Forelimb muscle (tissue), 1 donor: ENCODE measurements around the gene TMEM51. TPM values are rescaled to one million over a fixed set of nuclear protein-coding genes. Genes with fewer than 3 reads are reported as not detected.

Source experiments
- DNase-seq: peaks from one replicate; pipeline ENCODE4 v3.0.0-alpha.2; 2013; ENCODE audit warnings: low read depth
- polyA plus RNA-seq: library from polyadenylated mRNA; unstranded; fragments of 120-200 nt; gene quantifications from one replicate; pipeline ENCODE4 v1.2.1, GENCODE V29; 2013; ENCODE audit not compliant: insufficient read length

TMEM51 gene
- polyA plus RNA-seq, 1 donor = 9.9 TPM

DNA sequence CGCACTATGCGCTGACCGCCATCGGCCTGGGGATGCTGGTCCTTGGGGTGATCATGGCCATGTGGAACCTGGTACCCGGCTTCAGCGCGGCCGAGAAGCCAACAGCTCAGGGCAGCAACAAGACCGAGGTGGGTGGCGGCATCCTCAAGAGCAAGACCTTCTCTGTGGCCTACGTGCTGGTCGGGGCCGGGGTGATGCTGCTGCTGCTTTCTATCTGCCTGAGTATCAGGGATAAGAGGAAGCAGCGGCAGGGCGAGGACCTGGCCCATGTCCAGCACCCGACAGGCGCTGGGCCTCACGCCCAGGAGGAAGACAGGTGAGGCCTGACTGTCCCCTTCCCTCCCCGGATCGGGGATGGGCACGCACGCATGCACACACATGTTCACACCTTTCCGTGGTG lies 61.6 kb downstream of the TMEM51 start:
- DNase-seq = no peak

DNA sequence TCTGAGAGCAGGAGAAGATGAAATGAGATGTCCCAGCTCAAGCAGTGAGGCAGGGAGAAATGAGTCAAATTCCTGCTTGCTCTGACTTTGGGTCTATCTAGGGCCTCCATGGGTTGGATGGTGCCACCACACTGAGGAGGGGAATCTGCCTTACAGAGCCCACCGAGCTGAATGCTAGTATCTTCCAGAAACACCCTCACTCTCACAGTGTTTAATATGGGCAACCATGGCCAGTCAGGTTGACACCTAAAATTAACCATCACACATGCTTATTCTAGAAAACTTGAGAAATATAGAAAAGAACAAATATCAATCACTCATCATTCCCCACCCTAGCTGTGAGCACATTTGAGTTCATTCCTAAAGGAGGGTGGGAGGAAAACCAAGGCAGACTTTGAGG lies 64.1 kb downstream of the TMEM51 start:
- no peak for DNase-seq

DNA sequence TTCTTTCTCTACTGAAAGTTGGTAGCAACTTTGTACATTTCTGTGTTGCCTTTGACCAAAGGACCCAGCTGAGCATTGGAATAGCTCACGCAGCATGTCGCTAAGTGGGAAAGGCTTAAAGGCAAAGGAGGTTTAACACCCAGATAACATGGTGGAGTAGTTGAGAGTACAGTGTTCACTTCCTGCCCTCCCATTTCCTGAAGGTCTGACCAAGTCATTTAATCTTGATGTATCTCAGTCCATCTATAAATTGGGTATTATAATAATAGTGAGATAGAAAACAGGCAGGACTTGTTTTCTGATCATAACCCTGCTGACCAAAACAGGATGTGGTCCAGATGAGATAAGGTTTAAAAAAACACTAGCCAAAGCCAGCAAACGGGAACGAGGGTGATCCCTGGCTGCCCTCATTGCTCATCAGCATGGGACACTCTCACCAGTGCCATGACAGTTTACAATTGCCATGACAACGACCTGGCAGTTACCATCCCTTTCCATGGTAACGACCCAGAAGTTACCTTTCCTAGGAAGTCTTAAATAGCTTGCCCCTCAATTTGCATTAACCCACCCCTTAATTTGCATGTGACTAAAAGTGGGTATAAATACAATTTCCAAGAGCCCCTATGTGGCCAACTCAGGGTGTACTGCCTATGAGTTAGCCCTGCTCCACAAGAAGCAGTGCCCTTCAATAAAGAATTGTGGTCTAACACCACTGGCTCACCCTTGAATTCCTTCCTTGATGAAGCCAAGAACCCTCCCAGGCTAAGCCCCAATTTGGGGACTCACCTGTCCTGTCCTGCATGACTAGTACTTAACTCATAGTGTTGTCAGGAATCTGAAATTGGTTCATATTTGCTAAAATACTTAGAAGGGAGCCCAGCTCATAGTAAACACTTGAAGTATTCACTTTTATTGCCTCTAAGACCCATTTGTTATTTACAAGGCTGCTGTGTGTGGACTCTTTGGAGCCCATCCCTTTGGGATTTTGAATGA lies 65.0 kb downstream of the TMEM51 start:
- no peak for DNase-seq

DNA sequence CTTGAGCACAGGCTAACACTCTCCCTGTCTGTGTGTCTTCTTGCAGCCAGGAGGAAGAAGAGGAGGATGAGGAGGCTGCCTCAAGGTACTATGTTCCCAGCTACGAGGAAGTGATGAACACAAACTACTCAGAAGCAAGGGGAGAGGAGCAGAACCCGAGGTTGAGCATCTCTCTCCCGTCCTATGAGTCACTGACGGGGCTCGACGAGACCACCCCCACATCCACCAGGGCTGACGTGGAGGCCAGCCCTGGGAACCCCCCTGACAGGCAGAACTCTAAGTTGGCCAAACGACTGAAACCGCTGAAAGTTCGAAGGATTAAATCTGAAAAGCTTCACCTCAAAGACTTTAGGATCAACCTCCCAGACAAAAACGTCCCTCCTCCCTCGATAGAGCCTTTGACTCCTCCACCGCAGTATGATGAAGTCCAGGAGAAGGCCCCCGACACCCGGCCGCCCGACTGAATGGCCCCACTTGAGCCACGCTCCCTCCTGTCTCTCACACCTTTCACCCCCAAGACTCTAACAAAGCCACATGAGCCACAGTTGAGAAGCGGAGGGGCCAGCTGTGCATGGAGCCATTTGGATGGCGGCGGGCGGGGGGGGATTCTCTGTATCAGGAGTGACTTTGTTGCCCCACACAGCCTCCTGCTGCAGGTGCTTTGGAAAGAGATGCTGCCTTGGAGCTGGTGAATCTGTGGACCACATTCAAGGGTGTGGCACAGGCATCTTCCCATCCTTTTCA lies 65.9 kb downstream of the TMEM51 start:
- DNase-seq = no peak

DNA sequence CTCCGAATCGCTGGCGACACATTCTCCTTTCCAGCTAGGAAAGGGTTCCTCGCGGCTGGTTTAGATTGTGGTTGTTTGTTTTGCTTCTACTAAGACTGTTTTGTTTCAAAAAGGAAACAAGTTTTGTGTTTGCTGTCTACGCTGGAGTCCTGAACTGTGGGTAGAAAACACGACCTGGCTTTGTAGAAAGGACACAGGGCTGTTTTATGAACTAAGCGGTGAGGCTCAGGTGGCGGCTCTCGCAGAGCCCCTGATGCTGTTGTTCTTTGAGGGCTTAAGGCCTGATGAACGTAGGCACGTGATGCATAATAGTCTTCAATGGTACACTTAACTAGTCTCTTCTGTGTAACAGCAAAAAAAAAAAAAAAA lies 66.5 kb downstream of the TMEM51 start:
- no peak for DNase-seq

DNA sequence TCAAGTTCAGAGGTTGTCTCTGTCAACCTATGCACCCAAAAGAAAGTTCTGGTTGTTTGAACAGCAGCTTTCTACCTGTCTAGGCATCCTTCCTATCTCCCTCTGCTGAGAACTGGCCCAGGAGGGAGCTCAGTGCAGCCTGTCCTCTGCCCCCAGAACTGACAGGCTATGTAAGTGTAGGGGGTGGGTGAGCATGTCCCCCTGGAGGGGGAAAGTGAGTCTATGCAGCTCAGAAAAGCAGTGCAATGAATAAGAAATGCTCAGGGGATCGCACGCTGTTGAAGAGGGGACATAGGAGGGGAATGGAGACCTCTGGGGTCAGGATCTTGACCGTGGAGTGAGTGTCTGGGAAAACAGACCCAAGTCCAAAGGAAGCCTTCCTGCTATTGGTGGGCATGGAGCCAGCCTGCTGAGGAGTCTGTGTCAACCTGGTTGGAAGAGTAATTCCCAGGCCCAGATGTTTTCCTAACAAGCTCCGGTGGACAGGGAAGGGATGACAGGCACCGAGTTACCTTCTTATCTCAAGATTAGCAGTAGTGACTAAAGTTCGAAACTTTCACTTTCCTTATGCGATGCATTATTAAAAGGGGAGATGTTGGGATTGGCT lies 67.4 kb downstream of the TMEM51 start:
- no peak for DNase-seq

DNA sequence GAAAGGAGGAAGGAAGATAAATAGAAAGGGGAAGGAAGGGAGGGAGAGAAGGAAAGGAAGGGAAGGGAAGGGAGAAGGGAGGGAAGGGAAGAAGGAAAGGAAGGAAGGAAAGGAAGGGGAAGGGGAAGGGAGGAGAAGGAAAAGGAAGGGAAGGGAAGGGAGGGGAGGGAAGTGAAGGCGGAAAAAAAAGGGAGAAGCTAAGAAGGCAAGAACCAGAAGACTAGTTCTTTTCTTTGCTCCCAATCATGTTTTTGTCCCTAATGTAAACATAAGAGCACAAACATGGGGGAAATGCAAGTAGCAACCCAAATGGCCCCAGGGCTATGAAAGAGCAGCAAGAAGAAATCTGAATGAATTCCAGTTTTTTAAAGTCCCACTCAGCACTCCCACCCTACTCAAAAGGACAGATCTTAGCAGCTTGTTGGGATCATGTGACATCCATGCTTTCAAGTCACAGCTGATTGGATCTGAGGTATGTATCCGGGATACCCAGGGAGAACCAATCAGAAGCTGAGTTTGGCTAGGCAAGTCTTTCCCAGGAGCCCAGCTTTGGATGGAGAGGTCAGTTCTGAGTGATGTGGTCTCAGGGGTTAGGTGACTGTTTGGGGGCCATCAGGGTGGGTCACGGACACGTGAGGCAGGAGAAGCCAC lies 69.2 kb downstream of the TMEM51 start:
- DNase-seq = no peak

DNA sequence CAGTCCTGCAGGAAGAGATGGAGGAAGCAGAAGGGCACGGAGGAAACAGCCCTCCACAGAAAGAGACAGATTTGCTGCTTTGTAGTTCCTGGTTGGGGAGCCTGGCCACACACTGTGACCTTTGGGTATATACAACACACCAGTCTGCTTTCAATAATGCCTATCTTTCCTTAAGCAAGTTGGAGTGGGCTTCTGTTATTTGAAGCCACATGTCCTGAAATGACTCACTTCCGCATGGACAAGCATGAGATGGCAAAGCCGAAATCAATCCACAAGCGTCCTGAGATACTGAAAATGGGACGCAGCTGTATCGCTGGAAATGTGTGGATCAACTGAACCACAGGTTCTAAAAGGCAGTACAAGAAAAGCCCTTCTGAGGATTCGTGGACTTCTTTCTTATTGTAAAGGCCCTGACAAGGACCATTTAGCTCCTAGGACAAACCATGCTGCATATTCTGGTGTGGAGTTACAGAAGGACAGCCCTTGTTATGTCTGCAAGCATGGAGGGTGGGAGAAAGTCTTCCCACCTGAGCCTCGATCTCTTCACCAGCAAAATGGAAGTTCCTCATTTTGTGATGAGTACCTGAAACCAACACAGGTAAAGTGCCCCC lies 70.8 kb downstream of the TMEM51 start:
- DNase-seq = no peak

DNA sequence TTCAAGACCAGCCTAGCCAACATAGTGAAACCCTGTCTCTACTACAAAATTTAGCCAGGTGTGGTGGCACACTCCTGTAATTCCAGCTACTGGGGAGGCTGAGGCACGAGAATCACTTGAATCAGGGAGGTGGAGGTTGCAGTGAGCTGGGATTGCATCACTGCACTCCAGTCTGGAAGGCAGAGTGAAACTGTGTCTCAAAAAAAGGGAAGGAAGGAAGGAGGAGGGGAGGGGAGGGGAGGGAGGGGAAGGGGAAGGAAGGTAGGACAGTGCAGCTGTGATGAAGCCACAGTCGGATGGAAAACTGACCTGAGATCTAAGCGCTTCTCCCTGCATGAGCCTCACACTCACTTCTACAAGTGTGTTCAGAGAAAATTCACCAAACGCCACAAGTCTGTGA lies 71.4 kb downstream of the TMEM51 start:
- no peak for DNase-seq

DNA sequence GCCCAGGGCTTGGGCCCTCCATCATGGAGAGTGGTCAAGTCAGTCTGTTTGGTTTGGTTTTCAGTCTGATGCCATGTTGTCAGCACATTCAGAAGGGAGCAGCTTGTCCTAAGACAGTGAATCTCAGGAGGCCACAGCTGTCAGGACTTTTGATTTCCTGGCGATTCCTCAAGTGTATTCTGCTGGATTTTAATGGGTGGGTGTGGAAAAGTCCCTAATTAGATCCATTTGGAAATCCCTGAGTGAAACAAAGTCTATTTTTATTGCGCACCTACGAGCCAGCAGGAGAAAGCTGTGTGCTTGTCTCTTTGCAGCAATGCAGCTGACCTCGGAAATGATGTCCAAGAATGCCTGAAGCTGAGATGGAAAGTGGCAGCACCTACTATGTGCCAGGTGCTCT lies 71.9 kb downstream of the TMEM51 start:
- no peak for DNase-seq

DNA sequence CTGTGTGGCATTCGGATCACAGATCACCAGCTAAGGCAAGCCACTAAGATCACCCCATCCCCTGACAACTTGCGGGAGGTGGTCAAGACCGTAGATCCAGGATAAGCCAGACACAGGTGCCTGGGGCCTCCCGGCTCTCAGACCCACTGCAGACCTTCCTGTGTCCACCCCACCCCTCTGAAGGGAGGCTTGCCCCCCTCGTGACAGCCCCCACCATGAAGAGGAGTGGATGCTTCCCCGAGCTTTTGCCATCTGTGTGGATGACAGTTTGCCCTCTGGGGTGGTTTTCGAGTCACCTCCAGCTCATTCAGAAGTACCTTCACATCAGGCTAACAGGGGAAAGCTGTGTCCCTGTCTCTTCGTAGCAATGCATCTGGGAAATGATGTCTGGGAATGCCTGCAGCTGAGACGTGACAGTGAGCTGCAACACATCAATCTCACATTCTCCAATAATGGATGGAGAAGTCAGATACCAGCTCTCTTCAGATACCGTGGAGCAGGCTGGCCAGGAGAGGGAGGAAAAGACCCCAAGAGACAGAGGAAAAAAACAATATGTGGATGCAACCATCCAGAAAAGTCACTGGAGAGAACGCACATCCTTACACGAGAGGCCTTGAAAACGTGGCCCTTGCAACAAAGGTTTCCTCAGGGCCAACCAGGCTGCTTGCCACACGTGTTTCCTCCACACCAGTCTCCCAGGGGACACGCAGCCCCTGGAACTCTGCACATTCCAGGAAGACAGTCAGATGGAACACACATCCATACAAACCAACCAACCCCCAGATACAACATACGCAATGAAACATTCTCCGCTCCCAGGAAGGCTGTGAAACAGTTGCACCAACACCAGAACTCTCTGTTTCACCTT lies 73.1 kb downstream of the TMEM51 start:
- DNase-seq = no peak

DNA sequence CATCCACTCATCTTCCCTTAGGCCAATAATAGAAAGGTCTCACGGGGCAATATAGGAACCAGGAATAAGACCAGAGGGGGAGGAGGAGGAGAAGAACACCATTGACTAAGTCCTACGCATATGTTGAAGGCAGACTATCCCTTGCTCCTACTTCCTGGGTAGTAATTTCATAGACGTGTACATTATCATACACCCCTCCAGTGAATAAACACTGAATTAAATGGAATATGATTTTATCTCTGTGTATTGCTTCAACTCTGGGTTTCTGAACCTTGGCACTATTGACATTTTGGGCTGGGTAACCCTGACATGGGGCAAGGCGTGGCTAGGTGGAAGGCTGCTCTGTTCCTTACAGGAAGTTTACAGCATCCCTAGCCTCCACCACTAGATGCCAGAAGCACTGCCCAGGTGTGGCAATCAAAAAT lies 76.2 kb downstream of the TMEM51 start:
- no peak for DNase-seq

DNA sequence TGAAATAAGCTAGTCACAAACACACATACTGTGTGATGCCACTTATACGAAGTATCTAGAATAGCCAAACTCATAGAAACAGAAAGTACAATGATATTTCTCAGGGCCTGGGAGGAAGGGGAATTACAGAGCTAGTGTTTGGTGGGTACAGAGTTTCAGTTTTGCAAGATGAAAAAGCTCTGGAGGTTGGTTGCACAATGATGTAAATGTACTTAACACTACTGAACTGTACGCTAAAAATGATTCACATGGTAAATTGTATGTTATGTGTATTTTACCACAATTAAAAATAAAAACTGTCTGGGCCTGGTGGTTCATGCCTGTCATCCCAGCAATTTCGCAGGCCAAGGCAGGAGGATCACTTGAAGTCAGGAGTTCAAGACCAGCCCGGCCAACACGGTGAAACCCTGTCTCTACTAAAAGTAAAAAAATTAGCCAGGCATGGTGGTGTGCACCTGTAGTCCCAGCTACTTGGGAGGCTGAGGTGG lies 78.2 kb downstream of the TMEM51 start:
- DNase-seq = no peak

DNA sequence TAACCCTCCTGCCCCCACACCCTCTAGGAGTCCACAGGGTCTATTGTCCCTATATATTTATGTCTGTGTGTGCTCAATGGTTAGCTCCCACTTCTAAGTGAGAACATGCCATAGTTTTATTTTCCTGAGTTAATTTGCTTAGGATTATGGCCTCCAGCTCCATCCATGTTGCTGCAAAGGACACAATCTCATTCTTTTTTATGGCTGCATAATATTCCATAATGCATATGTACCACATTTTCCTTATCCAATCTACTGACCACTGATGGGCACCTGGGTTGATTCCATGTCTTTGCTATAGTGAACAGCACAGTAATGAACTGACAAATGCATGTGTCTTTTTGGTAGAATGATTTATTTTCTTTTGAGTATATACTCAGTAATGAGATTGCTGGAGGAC lies 80.1 kb downstream of the TMEM51 start:
- DNase-seq = no peak

DNA sequence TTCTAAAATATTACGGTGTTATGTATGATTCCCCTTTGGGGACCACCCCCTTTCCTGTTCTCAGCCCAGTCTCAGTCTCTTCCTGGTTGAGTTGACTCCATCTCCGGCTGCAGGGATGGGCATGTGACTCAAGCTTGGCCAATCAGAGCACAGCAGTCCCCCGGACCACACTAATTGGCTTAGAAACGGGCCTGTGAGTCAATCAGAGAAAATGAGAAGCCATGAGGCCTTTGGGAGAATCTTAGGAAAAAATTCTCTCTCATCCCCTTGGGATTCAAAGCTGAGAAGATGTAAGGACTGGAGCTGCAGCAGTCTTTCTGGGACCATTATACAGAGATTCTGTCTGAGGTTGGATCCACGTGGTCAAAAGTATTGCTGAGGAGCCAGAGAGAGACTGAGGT lies 82.8 kb downstream of the TMEM51 start:
- no peak for DNase-seq

DNA sequence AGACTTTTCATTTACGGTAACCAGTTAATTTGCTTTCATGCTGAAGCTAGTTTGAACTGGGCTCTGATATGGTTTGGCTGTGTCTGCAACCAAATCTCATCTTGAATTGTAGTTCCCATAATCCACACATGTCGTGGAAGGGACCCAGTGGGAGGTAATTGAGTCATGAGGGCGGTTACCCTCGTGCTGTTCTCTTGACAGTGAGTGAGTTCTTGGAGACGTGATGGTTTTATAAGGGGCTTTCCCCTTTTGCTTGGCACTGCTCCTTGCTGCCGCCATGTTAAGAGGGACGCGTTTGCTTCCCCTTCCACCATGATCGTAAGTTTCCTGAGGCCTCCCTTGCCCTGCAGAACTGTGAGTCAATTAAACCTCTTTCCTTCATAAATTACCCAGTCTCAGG lies 83.2 kb downstream of the TMEM51 start:
- DNase-seq = no peak

DNA sequence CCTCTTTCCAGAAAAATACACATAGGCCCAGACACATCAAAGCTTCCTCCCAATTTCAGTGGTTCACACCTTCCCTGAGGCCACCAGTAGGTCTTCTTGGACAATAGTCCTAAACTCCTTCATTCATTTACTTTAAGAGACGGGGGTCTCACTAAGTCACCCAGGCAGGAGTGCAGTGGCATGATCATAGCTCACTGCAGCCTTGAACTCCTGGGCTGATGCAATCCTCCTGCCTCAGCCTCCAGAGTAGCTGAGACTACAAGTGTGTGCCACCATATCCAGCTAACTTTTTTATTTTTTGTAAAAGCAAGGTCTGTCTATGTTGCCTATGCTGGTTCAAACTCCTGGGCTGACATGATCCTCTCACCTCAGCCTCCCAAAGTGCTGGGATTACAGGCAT lies 85.2 kb downstream of the TMEM51 start:
- no peak for DNase-seq

DNA sequence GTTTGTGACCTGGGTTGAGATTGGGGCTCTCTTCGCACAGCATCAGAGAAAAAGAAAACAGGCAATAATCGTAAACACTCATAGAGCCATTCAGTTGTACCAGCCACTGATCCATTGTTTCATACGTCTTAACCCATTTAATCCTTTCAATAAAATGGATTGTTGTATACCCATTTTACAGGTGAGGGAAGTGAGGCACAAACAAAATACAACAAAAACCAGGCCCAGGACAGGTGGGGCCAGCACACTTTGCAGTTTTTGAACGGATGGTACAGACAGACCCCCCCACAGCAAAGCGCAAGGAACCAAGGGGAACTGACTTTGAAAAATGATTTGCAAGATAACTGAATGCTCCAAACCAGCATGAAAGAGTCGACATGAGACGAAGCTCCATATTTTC lies 89.2 kb downstream of the TMEM51 start:
- DNase-seq = no peak

DNA sequence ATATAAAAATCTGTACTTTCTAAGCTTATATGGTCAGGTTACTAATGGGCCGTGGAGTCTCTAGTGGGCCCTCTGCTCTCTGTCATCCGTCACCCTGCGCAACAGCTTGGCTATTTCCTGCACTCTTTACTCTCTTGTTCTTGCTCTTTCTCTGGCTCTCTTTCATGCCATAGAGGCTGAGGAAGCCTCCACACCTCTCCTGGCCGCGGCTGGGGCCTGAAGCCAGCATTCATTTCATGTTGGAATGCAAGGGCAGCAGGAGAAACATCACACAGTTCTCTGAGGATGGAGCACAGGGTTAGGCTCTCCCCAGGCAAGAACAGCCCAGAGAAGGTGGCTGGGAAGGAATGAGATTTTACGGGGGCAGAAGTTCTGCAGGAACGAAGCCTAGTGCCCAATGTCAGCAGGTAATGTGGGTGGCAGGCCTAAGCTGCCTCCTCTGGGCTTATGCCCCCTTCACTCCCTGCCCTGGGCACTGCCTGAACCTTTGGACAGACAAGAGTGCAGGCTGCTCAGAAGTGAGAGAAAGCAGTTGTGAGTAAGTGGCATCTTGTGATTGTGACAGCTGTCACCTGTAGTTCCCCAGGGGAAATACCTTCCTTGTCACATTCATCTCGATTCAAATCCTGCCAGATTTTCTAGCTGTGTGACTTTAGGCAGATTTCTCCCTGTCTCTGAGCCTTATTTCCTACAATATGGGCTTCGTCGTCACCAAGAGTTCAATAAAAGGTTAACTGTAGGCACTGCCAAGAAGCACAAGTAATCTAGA lies 89.9 kb downstream of the TMEM51 start:
- DNase-seq = no peak

DNA sequence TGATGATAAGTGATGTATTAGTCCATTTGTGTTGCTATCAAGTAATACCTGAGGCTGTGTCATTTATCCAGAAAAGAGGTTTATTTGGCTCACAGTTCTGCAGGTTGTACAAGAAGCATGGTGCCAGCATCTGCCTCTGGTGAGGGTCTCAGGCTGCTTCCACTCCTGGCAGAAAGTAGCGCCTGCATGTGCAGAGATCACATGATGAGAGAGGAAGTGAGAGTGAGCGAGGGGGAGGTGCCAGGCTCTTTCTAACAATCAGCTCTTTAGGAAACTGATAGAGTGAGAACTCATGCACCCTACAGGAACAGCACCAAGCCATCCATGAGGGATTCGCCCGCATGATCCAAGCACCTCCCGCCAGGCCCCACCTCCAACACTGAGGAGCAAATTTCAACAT lies 91.3 kb downstream of the TMEM51 start:
- DNase-seq = no peak
